HG03469 (cell line): ENCODE results near the gene ACADS.
"Not testable (repeated sequence)": the region's sequence is repeated elsewhere in the genome, so short reads cannot be mapped to it uniquely, and the experiment has no call there.

Experiments
- ATAC-seq: cut with Tn5 transposase; IDR thresholded peaks from one replicate; pipeline ENCODE4 v1.9.1; 2021; ENCODE audit warnings: mild to moderate bottlenecking, moderate library complexity, moderate number of reproducible peaks; ENCODE audit not compliant: unreplicated experiment

ACADS gene

DNA sequence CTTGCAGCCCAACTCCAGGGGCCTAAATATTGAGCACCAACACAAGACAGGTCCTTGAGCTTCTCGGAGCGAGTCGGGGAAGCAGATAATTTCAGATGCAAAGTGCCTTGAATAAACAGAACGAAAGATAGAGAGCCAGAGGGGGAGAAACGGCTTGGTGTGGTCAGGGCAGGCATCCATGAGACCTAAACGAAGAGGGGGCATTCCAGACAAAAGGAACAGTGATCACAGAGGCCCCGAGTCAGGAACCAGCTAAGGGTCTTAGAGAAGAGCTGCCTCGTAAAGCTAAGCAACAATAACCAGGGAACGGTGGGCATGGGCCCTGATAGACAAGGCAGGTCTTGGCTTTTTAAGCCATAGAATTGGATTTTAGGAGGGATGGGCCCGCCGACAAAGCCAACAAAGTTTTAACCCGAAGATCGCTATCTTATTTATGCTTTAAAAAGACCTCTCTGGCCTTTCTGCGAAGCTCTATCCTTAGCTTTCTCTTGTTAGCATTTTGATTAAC lies 421 bp upstream of the ACADS start:
- no peak for ATAC-seq

DNA sequence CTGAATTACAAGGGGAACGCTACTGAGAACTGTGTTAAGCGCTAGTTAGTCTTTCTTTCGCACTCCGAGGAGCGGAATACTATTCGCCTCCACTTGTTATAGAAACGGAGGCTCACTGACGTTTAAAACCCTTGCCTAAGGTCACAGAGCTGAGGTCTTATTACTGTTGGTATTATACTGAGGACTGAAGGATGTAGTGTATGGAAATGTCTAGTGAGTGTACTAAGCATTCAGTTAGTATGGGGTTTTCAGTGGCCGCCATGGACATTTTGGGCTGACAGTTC lies 826 bp downstream of the ACADS start:
- ATAC-seq, result no peak

DNA sequence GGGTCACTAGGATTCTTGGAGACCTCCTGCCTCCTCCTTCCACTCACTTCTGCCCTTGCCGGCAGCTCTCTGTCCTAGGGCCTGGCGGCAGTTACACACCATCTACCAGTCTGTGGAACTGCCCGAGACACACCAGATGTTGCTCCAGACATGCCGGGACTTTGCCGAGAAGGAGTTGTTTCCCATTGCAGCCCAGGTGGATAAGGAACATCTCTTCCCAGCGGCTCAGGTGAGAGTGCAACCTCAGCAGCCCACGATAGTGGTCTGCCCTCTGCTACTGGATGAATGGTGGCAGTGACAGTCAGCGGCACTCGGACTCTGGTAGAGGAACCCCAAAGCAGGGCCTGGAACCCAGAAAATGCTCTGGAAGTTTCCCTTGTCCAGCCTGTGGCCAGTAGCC lies 1.3 kb downstream of the ACADS start:
- no peak for ATAC-seq

DNA sequence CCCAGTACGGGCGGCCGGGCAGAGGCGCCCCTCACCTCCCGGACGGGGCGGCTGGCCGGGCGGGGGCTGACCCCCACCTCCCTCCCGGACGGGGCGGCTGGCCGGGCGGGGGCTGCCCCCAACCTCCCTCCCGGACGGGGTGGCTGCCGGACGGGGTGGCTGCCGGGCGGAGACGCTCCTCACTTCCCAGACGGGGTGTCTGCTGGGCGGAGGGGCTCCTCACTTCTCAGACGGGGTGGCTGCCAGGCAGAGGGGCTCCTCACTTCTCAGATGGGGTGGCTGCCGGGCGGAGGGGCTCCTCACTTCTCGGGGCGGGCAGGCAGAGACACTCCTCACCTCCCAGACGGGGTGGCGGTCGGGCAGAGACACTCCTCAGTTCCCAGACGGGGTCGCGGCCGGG lies 6.6 kb downstream of the ACADS start:
- ATAC-seq, result not testable (repeated sequence)

DNA sequence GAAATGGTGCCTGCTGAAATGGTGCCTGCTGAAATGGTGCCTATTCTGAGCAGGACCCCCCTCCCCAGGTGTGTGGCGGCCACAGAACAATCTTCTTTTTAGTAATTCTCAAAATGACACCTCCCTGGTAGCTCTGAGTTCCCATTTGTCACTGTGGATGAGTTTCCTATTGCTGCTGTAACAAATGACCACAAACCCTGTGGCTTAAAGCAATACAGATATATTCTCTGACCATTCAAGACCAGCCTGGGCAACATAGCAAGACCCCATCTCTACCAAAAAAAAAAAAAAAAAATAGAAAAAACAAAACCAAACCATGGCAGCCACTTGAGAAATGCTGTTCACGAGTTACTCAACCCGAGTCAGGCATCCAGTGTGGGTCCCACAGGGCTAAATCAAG lies 7.9 kb downstream of the ACADS start:
- no peak for ATAC-seq

DNA sequence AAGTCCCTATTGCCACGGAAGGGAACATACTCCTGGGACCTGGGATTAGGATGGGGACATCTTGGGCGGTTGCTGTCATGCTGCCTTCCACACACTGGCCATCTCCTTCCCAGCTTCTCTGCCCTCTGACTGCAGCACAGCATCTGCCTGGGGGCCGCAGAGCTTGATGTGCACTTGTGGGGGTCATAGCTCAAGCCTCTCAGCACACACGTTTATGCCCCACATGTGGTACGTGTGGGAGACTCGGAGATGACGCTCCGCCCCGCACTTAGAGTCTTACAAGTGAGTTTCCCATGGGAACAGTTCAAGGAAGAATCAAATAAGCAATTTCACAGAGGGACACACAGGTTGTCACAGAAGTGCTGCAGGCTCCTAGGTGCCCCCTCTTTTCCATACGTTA lies 8.6 kb downstream of the ACADS start:
- no peak for ATAC-seq

DNA sequence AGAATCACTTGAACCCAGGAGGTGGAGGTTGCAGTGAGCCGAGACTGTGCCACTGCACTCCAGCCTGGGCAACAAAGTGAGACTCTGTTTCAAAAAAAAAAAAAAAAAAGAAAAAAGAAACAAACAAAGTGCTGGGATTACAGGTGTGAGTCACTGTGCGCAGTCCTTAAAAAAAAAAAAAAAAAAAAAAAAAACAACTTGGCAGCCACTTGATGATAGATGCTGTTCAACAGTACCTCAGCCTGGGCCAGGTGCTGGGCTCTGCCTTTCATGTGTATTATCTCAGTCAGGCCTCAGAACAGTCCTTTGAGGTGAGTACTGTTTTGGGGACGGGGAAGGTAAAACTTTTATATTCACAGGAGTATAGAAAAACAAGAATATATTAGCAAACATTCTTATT lies 9.6 kb downstream of the ACADS start:
- ATAC-seq, result no peak

DNA sequence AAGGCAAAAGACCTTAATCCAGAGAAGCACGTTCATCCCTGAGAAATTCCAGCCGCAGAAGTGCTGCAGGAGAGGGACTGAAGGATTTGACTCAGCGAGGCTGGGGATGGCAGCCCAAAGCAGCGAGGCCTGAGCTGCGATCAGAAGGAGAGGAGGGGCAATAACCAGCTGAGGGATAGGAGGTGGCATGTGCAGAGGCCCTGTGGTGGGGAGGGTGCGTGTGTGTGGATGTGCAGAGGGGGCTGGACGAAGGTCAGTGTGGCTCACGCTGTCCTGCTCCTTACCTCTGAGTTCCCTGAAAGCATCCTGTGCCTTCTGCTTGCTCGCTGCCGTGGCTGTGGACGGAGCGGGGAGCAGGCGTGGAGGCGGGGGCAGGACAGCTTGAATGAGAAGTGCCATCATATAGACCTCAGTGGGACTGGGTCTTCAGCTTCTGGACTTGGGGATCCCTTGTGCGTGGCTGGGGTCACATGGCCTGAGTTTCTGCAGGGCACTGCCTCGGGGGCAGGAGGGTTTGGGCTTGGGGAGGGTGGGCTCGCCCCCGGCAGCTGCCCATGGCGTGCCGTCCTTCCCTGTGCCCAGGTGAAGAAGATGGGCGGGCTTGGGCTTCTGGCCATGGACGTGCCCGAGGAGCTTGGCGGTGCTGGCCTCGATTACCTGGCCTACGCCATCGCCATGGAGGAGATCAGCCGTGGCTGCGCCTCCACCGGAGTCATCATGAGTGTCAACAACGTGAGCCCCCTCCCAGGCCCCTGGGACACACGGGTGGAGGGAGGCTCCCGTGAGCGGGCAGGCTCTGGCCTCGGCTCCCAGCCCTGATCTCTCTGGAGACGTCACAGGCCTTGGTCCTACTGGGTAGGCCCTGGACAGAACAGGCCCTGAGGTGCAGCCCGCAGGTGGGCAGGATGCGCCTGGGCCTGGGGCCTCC lies 11.0 kb downstream of the ACADS start:
- no peak for ATAC-seq

DNA sequence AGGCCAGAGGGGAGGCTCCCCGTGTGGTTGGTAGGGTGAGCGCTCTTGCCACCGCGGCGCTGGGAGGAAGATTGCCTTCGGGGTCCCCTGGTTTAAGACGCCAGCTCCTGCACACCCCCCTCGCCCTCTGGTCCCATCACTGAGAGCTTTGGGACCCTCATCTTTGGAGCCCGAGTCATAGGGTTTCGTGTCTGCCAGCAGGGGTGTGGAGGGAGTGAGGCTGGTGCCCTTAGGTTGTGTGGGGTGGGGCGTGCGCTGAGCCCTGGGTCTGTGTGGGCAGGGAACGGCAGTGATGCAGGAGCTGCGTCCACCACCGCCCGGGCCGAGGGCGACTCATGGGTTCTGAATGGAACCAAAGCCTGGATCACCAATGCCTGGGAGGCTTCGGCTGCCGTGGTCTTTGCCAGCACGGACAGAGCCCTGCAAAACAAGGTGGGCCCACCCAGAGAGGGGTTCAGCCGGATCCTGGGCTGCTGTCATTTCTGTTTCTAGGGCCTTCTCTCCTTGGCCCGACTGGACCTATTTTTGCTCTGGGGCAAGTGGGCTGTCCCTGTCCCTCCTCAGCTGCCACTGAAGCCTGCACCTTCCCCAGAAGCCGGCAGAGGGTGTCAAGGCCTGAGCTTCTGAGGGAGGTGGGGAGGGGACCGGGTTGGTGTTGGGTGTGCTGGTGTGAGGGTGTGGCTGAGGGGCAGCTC lies 12.1 kb downstream of the ACADS start:
- no peak for ATAC-seq

DNA sequence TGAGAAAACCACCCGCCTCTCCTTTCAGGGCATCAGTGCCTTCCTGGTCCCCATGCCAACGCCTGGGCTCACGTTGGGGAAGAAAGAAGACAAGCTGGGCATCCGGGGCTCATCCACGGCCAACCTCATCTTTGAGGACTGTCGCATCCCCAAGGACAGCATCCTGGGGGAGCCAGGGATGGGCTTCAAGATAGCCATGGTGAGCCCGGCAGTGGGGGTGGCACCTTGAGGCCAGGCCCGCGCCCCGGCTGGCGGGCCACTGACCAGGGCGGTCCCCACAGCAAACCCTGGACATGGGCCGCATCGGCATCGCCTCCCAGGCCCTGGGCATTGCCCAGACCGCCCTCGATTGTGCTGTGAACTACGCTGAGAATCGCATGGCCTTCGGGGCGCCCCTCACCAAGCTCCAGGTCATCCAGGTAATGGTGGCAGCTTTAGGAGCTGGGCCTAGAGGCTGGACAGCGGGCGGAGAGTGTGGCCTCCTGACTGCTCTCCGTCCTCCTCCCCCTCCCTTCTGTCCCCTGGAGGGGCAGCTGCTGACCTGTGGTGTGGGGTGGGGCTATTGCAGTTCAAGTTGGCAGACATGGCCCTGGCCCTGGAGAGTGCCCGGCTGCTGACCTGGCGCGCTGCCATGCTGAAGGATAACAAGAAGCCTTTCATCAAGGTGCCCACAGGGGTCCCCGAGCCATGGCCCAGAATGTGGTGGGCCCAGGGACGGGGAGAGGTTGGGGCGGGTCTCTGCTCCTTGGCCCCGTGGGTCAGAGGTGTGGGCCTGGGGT lies 12.8 kb downstream of the ACADS start:
- ATAC-seq, result no peak

DNA sequence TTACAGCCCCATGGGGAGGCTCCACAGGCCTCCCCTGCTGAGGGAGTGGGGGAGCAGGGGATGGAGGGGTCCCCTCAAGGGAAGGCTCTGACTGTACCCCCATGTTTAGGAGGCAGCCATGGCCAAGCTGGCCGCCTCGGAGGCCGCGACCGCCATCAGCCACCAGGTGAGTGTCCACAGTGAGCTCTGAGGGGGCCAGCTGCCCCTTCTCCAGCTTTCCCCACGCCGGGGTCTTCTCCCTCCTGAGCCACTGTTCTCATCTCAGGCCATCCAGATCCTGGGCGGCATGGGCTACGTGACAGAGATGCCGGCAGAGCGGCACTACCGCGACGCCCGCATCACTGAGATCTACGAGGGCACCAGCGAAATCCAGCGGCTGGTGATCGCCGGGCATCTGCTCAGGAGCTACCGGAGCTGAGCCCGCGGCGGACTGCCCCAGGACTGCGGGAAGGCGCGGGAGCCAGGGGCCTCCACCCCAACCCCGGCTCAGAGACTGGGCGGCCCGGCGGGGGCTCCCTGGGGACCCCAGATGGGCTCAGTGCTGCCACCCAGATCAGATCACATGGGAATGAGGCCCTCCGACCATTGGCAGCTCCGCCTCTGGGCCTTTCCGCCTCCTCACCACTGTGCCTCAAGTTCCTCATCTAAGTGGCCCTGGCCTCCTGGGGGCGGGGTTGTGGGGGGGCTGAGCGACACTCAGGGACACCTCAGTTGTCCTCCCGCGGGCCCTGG lies 13.6 kb downstream of the ACADS start:
- no peak for ATAC-seq

DNA sequence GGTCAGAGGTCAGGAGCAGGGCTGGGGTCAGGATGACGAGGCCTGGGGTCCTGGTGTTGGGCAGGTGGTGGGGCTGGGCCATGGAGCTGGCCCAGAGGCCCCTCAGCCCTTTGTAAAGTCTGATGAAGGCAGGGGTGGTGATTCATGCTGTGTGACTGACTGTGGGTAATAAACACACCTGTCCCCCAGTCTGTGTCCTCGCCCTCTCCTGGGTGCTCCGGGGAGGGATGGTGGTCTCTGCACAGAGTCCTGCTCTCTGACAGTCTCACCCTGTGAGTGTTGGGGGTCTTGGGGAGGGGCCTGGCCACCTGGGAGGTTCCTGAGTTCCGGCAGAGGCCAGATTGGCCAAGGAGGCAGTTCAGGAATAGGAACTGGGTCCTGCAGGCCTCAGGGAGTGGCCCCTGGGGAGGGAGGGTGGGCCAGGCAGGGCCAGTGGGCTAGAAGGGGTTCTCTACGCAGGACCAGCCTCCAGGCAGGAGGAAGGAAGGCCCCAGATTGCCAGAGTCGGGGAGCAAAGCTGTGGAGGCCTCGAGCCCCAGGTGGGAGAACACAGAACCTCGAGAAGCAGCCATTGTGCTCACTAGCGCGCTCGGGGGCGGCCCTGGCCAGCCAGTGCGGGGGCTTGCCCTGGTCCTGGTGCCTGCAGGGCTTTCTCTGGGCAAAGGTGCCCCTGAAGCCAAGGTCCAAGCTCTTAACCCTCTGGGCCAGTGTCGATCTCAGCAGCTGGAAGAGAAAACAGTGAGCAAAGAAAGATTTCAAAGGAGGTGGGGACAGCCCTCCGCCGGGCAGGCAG lies 14.4 kb downstream of the ACADS start:
- ATAC-seq, result no peak

DNA sequence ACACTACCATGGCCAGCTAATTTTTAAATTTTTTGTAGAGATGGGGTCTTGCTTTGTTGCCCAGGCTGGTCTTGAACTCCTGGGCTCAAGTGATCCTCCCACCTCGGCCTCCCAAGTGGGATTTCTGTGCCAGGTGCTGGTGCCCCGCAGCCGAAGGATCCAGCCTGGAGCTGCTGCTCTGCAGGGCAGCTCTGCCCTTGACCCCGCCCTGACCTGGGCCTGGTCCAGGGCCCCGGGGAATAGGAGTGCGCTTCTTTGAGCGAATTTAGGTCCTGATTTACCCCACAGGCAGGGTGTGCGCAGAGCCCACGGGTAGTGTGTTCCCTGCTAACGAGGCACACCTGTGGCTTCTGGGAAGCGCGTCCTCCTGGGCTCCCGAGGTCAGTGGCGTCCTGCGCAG lies 15.2 kb downstream of the ACADS start:
- no peak for ATAC-seq

DNA sequence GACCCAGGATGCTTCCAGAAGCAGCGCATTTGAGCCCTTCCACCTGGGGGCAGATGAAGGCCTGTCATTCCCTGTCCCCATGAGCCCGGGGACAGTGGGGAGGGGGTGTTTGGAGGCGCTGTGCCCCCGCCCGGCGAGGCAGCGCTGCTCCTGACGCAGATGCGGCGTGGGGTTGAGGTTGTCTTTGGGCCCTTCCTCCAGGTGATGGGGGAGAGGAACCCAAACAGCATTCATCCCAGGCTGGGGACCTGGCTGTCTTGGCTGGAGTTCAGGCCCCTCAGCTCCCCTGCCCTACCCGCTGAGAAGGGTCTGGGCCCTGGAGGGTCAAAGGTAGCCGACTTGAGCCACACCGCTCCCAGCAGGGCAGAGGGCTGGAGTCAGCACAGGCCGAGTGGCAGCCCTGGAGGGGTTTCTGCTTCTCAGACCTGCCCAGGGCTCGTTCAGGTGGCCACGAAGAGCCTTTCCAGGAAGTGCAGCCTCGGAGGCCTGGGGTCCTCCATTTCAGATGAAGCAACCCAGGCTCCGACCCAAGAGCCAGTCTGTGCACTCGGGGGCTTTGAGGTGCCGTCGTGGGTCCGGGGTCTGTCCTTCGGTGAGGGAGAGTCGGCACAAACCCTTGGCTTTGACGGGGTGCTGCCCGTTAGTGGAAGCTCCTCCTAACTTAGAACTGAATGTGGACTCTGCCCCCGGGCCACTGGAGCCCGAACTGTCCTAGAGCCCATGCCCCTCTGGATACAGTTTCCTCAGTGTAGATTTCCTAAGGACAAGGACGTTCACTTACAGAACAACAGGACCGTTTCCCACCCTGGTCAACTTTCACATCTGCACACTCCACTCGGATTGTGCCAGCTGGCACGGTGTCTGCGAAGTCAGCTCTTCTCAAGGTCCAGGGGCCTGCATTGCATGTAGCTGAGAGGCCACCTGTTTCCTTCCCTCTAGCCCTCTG lies 16.1 kb downstream of the ACADS start:
- ATAC-seq, result no peak

DNA sequence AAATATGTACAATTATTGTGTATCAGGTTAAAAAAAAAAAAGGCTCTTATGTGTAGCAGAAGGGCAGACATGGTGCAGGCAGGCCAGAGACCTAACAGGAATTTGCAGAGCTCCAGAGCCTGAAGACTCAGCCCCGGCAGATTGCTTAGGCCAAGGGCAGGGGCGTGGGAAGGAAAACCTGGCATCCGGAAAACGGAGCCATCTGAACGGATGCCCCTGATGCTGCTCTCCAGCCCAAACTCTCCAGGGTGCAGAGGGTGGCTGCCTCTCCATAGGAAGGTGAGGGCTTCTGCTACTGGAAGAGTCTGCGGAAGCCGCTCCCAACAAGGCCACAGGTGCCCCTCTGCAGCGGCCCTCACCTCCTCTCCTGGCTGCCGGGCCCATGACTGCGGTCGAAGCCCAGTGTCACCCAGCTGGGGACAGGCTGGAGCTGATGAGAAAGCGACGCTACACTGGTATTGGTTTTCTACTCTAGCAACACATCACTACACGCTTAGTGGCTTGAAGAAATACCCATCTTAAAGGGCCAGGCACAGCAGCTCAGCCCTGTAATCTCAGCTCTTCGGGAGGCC lies 19.4 kb downstream of the ACADS start:
- no peak for ATAC-seq

DNA sequence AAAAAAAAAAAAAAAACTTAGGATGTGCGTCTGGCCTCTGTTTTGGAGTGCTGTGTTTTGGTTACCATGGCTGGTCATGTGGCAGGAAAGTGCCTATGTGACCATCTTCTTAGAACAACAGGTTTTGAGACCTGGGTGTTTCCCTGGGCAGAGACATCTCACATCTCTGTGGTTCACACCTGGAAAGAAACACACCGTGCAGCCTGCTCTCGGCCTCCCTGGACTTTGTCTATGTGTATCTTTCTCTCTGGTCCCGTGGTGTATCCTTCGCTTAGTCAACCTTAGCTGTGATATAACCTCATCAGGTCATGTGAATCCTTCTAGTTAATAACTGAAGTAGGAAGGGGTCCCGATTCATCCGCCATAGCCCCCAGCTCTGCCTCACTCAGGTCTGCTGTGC lies 22.6 kb downstream of the ACADS start:
- ATAC-seq, result no peak

DNA sequence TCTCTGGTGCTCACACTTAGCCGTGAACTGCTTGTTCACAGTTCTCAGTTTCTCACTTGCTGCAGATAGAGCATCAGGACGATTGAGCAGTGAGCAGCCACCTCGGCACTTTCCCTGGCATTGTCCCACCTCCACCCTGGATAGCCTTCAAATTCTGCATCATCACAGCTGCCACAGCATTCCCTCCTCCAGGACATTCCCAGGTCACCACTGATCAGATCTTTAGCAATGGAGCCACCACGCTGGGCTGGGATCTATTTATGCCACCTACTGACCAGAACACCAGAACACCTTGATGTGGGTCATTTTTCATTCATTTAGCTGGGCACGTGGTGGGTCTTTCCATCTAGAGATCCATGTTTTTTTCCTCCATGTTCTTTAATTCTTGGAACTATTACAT lies 23.6 kb downstream of the ACADS start:
- no peak for ATAC-seq

DNA sequence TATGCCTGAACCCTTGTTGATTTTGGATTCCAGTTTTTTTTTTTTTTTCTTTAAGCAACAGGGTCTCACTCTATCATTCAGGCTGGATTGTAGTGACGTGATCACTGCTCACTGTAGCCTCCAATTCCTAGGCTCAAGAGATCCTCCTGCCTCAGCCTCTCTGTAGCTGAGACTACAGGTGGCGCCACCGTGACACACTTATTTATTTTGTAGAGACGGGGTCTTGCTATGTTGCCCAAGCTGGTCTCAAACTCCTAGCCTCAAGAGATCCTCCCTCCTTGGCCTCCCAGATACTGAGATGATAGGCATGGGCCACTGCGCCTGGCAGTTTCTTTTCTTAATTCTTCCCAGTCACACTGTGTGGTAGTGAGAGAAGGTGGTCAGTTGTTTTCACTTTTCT lies 25.2 kb downstream of the ACADS start:
- no peak for ATAC-seq

DNA sequence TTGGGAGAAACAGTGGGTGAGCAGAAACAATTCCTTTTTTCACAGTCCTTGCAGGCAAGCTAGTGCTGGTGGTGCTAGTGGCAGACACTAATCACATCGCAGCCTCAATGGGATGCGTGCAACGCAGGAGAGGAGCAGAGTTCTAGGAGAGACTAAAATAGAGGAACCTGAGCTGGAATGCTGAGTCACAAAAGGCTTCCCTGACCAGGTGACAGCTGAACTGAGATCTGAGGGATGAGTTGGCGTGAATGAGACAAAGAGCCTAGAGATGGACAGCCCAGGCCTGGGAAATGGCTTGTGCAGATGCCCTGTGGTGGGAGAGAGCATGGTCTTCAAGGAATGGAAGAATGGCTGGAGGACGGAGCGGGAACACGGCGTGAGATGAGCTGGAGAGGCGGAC lies 25.8 kb downstream of the ACADS start:
- ATAC-seq, result no peak
